HG03571 (cell line): ENCODE data around the gene RIT2.

Experiments used
- ATAC-seq: cut with Tn5 transposase; IDR thresholded peaks from one replicate; pipeline ENCODE4 v1.9.1; 2021; ENCODE audit not compliant: unreplicated experiment

The RIT2 gene

GRCh38 chr18:42936289-42936688 lies 179.2 kb downstream of the RIT2 start:
- ATAC-seq, result no peak

DNA sequence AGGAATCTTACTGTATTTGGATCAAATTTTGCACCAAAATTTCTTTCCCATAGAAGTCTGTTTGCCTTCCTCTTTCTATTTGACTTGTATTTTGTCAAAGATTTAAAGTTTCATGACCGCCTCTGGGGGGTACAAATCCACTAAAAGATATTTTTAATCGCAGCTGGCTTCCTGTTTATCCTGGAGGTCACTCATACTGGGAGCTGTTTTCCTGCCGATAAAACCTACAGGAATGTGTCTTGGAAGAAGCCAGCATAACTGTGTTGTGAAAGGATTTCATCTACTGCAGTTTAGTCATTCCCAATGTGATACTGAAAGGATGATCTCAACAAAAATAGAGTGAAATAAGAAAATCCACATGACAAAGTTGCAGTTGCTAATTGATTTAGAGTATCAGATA lies 184.0 kb downstream of the RIT2 start:
- ATAC-seq, result no peak

- no peak for ATAC-seq
Observed at GRCh38 chr18:42929857-42930256, 185.6 kb downstream of the RIT2 start.

DNA sequence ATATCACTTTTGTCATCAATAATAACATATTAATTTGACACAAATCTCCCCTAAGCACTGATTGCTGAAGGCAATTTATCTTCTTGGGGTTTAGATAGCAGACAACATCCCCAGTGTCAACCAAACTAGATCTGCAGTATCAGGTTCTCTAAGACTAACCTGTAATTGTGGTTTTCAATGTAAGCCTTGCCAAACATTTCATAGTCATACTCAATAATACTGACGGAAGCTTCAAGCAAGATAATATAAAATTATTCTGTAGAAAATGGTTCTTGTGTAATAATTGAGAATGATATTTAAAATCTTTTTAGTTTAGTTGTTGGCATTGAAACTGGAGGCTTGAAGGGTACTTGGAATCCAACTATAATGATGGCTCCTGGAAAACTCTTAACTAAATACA lies 186.3 kb downstream of the RIT2 start:
- no peak for ATAC-seq

- no peak for ATAC-seq
Observed at GRCh38 chr18:42925036-42925435, 190.4 kb downstream of the RIT2 start.

GRCh38 chr18:42922363-42922762 lies 193.1 kb downstream of the RIT2 start:
- ATAC-seq, result no peak

DNA sequence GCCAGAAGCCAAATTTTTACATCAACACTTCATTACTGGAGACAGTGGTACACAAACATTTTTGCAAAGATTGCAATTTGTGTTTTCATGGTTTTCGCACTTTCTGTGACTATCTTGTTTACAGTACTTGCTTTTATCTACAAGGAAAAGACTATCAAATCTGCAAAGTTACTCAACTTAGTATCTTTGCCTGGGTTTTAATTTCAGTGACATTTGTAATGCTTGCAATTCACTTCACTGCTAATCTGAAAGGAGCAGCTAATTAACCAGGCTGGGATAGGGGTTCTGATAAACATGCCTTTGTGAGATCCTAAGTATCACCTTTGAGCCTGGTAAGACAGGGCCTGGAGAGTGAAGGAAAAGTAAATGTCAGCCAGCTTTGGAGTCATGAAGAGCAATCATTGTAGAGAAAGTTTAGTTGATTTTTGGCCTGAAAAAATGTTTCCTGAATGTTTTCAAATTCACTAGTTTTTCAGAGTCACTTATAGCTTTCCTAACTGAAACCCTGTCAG lies 194.2 kb downstream of the RIT2 start:
- no peak for ATAC-seq

GRCh38 chr18:42920621-42921020 lies 194.9 kb downstream of the RIT2 start:
- ATAC-seq, result no peak

DNA sequence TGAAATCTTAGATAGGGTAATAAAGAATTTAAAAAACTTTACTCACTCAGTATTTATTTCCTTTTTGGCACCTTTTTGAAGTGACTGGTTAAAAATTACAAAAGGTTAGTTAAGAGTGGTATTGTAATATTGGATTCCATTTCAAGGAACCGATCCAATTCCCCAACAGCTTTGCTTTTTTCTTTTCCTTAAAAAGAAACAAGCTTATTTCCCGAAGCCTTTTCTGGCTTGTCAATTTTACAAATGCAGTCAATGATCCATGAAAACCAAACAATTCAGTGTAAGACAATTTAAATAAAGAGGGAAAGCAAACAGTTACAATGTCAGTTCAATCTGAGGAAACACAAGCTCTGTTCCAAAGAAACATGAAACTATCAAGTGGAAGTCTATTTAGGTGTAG lies 200.2 kb downstream of the RIT2 start:
- ATAC-seq, result no peak

DNA sequence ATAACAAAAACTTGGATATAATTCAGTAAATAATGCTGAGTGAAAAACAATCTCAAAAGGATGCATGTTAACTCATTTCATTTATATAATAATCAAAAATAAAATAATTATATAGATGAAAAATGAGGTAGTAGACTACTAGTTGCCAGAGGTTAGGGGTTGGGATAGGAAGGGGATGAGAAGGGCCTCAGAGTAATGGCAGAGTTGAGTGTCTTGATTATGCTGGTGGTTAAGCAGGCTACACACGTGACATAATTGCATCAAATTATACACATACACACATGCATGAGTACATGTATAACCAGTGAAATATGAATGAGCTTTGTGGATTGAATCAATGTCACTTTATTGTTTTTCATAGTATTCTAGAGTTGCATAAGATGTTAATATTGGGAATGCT lies 201.0 kb downstream of the RIT2 start:
- ATAC-seq, result no peak

- no peak for ATAC-seq
Observed at GRCh38 chr18:42909095-42909494, 206.4 kb downstream of the RIT2 start.

GRCh38 chr18:42906761-42907160 lies 208.7 kb downstream of the RIT2 start:
- no peak for ATAC-seq

DNA sequence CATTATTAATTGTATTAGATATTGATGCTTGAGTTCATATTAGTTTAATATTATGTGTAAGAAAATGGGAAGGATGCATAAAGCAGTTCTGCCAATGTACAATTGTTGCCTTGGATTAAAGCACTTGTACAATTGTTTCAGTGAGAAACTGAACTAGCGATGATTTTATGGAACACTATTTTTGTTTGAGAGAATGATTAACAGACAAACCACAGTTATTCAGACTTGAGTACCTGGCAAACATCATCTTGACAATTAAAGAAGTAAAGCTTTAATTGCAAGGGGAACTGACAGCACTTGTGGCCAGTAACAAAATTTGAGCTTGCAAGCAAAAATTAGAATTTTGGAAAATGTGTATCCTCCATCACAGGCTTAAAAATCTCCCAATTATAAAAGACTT lies 214.3 kb downstream of the RIT2 start:
- ATAC-seq, result no peak

DNA sequence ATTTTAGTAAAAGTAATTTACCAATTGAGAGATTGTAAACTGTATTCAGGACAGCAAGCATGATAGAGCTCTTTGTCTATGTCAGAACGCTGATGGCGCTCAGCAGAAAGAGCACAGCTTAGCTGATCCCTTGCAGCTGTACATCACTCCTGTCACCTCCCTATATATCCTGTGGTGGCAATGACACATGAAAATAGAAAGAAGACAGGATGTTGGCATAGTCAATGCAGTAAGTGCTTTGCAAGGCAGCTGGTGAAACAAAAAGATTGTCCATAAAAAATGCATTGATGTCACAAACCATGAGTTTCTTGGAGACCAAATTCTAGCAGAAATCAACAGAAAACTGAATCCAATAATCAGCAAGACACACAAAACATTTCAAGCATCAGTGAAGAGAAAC lies 221.5 kb downstream of the RIT2 start:
- ATAC-seq, result no peak

GRCh38 chr18:42892181-42892580 lies 223.3 kb downstream of the RIT2 start:
- no peak for ATAC-seq

DNA sequence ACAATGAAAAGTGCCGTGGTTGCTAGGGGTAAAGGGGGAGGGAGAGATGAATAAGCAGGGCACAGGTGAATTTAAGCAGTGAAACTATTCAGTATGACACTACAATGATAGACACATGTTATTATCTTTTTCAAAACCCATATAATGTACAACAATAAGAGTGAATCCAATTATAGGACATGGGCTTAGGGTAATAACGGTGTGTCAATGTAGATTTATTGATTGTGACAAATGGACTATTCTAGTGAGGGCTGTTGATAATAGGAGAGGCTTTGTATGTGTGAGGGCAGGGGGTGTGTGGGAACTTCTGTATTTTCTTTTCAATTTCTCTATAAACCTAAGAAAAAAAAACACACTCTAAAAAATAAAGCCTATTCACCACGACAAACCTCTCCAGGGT lies 223.8 kb downstream of the RIT2 start:
- ATAC-seq, result no peak

GRCh38 chr18:42883169-42883568 lies 232.3 kb downstream of the RIT2 start:
- ATAC-seq, result no peak

DNA sequence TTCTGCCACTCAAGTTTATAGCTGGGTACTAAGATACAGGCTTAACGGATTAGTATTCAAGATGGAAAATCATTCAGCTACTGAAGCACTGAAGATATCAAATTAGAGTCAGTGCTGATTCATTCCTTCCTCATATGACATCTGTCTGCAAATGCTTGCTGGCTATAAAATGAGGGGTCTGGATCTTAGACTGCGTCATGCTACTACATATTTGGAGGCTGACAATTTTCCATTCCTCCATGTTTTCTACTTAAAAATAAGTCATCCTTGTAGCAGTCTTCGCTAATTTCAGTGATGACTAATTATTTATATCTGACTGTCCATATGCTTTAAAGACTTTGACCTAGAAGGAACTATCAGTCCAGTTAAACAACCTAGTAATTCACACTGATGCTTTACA lies 233.4 kb downstream of the RIT2 start:
- no peak for ATAC-seq

GRCh38 chr18:42872838-42873237 lies 242.6 kb downstream of the RIT2 start:
- ATAC-seq, result no peak

GRCh38 chr18:42864876-42865275 lies 250.6 kb downstream of the RIT2 start:
- ATAC-seq, result no peak

GRCh38 chr18:42861271-42861670 lies 254.2 kb downstream of the RIT2 start:
- no peak for ATAC-seq

DNA sequence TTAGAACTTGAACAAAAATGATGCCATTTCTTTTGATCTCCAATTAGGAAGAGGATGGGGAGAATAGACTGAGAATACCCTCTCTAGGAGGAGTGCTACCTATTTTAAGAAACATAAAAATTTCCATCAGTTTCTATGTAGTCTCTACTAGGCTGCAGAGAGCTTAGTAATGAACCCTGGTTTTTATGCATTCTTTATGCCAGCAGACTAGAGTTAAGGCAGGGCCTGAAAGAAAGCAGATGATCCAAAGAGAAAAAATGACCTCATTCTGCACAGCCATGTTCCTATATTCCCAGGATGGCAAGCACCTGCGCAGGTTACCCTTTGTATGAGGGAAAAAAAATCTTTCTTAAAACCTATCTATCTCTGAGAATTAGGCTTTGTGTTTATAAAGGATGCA lies 254.9 kb downstream of the RIT2 start:
- ATAC-seq, result no peak

- no peak for ATAC-seq
Observed at GRCh38 chr18:42860011-42860410, 255.5 kb downstream of the RIT2 start.

GRCh38 chr18:42854558-42854957 lies 260.9 kb downstream of the RIT2 start:
- ATAC-seq, result no peak
